PC-3 (cell line): ENCODE measurements around the gene CCNYL1. TPM values are rescaled to one million over a fixed set of nuclear protein-coding genes. Genes with fewer than 3 reads are reported as not detected.

Experiments used
- ATAC-seq: fragments of 200-7000 bp; cut with Tn5 transposase; 2 replicates; pipeline ENCODE4 v1.9.1; 2020; ENCODE audit warnings: mild to moderate bottlenecking, moderate library complexity
- BruUV-seq: library from RNA; stranded (reverse); fragments of 400-500 nt; replicated peaks from 2 replicates; lab custom pipeline; 2021; lab: Mats Ljungman, UMichigan
- CTCF ChIA-PET: fragments of 300-600 bp; sonication (Branson Sonifier 250); formaldehyde crosslinking; loops from one replicate; lab custom pipeline; 2022; ENCODE audit warnings: antibody characterized with exemption; lab: Charles Lee
- POLR2A ChIA-PET: fragments of 300-600 bp; sonication (Branson Sonifier 250); formaldehyde crosslinking; loops from one replicate; lab custom pipeline; 2022; ENCODE audit warnings: antibody characterized with exemption; ENCODE audit not compliant: unreplicated experiment; lab: Charles Lee
- DNase-seq: peaks from one replicate; pipeline ENCODE4 v3.0.0-alpha.2; 2015
- H2AFZ ChIP-seq: fragments of 300-600 bp; sonication (generic); 2 replicates; pipeline ENCODE4 v1.6.0; 2016; ENCODE audit warnings: antibody characterized with exemption, low read length
- H3F3A ChIP-seq: fragments of 300-600 bp; sonication (generic); one replicate; pipeline ENCODE4 v1.6.0; 2017; ENCODE audit warnings: antibody characterized with exemption, low read length, control low read depth, mild to moderate bottlenecking; ENCODE audit not compliant: unreplicated experiment
- H3K27ac ChIP-seq: fragments of 300-600 bp; sonication (generic); 2 replicates; pipeline ENCODE4 v1.5.1; 2016; ENCODE audit warnings: mild to moderate bottlenecking, low read length
- H3K27me3 ChIP-seq: fragments of 300-600 bp; sonication (generic); 2 replicates; pipeline ENCODE4 v1.6.1; 2016; ENCODE audit warnings: low read length, mixed read lengths
- H3K36me3 ChIP-seq: fragments of 300-600 bp; sonication (generic); 2 replicates; pipeline ENCODE4 v1.6.1; 2016; ENCODE audit warnings: low read depth, mixed run types, low read length, mixed read lengths
- H3K4me1 ChIP-seq: fragments of 300-600 bp; sonication (generic); 2 replicates; pipeline ENCODE4 v1.5.1; 2016; ENCODE audit warnings: low read length; ENCODE audit not compliant: insufficient read depth
- H3K4me2 ChIP-seq: fragments of 300-600 bp; sonication (generic); 2 replicates; pipeline ENCODE4 v1.6.0; 2016; ENCODE audit warnings: low read length
- H3K4me3 ChIP-seq: fragments of 300-600 bp; sonication (generic); 2 replicates; pipeline ENCODE4 v1.5.1; 2016; ENCODE audit warnings: mild to moderate bottlenecking, low read length, mixed read lengths
- H3K79me2 ChIP-seq: fragments of 300-600 bp; sonication (generic); 2 replicates; pipeline ENCODE4 v1.6.1; 2017; ENCODE audit warnings: low read length, mixed read lengths
- H3K9ac ChIP-seq: fragments of 300-600 bp; sonication (generic); 2 replicates; pipeline ENCODE4 v1.6.0; 2016; ENCODE audit warnings: mild to moderate bottlenecking, low read length
- H3K9me2 ChIP-seq: fragments of 300-600 bp; sonication (generic); replicated peaks from 2 replicates; pipeline ENCODE4 v1.6.1; 2016; ENCODE audit warnings: mixed run types, low read length, mixed read lengths
- H3K9me3 ChIP-seq: fragments of 300-600 bp; sonication (generic); 2 replicates; pipeline ENCODE4 v1.6.1; 2016; ENCODE audit warnings: low read length, mixed read lengths
- H4K20me1 ChIP-seq: fragments of 300-600 bp; sonication (generic); 2 replicates; pipeline ENCODE4 v1.6.1; 2016; ENCODE audit warnings: low read length, mixed read lengths
- EZH2 ChIP-seq: fragments of 300-600 bp; sonication (generic); IDR thresholded peaks from one replicate; pipeline ENCODE4 v1.6.1; 2017; ENCODE audit warnings: antibody characterized with exemption, mild to moderate bottlenecking, low read length; ENCODE audit not compliant: unreplicated experiment
- EZH2phosphoT487 ChIP-seq: fragments of 300-600 bp; sonication (generic); IDR thresholded peaks from 2 replicates; pipeline ENCODE4 v1.6.1; 2018; ENCODE audit warnings: mild to moderate bottlenecking, antibody characterized with exemption, low read length, borderline replicate concordance
- intact Hi-C: fragments of 100-400 bp; cut with micrococcal nuclease; formaldehyde crosslinking; loops from 2 replicates; pipeline ENCODE4 v1.9.0; 2023
- total RNA-seq: library from RNA; depleted of rRNA; stranded (reverse); fragments of >200 nt; gene quantifications from 2 replicates; pipeline ENCODE4 v1.2.3, GENCODE V29; 2014
- TF ChIP-seq, protein P1 (sequence below): fragments of 300-600 bp; sonication (generic); conservative IDR thresholded peaks from 2 replicates; pipeline ENCODE4 v1.5.1; 2017; ENCODE audit warnings: antibody characterized with exemption, low read depth, mild to moderate bottlenecking, low read length

Gene CCNYL1
- total RNA-seq, 1 experiment from 2014 or later: 14.7 TPM

DNA sequence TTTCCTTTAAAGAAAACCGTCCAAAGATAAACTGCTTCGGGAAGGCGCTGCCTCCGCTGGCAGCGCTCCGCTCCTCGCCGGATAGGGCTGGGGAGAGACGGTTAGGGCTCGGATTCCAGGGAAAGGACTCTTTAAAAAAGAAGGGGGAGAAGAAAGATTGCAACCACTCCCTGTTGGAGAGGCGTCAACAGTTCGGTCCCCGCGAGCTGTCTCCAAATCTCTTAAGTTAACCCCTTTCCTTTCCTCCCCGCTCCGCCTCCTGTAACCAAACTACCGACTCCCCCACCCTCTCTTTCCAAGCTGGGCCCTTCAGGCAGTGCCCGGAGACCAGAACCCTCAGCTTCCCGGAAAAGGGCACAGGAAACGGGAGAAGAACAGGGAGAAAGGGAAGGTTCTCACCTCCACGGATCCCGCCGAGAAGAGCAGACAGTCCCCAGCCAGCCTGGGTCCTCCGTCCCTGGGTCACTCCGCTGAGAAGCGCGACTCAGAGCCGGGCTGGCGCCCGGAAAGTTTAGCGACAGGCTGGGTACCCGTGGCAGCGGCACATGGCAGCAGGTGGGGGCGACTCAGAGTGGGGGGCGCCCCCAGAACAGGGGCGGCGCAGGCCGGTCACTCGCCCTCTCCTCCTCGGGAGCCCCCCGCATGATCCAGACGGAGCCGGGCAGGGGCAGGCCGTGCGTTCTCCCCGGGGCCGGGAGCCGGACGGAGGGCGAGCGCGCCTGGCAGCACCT is 57.6 kb downstream of the CCNYL1 start:
- Histone ChIP-seq H3K4me3 (peak overlapping the region; percentile 94), H3K36me3 (no peaks in the 10 kb centered on the region), H3K9ac (peak overlapping the region; percentile 85), H2AFZ (peak overlapping the region; percentile 83), H4K20me1 (no peaks in the 10 kb centered on the region), H3K9me2 (no peaks in the 10 kb centered on the region), H3K79me2 (peaks cover 51% of the 10 kb centered on the region), H3K4me2 (peak overlapping the region; percentile 99), H3K27ac (peak overlapping the region; percentile 35), H3K4me1 (peaks cover 14% of the 10 kb centered on the region; the same call in 1 of the 2 replicates), H3F3A (no peaks in the 10 kb centered on the region), H3K27me3 (no peaks in the 10 kb centered on the region), H3K9me3 (no peaks in the 10 kb centered on the region)
- ChIA-PET CTCF (no interaction called here), POLR2A (interaction anchor here (0.5 to 0.6 kb wide), 4 partner anchors 48 to 204 kb away, joined by 4 read pairs; no protein-coding TSS in a partner anchor)
- TF ChIP-seq, protein P1, sequence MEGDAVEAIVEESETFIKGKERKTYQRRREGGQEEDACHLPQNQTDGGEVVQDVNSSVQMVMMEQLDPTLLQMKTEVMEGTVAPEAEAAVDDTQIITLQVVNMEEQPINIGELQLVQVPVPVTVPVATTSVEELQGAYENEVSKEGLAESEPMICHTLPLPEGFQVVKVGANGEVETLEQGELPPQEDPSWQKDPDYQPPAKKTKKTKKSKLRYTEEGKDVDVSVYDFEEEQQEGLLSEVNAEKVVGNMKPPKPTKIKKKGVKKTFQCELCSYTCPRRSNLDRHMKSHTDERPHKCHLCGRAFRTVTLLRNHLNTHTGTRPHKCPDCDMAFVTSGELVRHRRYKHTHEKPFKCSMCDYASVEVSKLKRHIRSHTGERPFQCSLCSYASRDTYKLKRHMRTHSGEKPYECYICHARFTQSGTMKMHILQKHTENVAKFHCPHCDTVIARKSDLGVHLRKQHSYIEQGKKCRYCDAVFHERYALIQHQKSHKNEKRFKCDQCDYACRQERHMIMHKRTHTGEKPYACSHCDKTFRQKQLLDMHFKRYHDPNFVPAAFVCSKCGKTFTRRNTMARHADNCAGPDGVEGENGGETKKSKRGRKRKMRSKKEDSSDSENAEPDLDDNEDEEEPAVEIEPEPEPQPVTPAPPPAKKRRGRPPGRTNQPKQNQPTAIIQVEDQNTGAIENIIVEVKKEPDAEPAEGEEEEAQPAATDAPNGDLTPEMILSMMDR: no peak
- TF ChIP-seq EZH2phosphoT487 (no peak), EZH2 (no peak)
- TSS peak; percentile 37 for BruUV-seq
- DNase-seq (peak; percentile 39), ATAC-seq (peak; percentile 10)
- intact Hi-C loops: loop anchor here (1.0 to 2.0 kb wide), 5 partner anchors 60 to 265 kb away; partner anchors contain the start of gene PLEKHM3

DNA sequence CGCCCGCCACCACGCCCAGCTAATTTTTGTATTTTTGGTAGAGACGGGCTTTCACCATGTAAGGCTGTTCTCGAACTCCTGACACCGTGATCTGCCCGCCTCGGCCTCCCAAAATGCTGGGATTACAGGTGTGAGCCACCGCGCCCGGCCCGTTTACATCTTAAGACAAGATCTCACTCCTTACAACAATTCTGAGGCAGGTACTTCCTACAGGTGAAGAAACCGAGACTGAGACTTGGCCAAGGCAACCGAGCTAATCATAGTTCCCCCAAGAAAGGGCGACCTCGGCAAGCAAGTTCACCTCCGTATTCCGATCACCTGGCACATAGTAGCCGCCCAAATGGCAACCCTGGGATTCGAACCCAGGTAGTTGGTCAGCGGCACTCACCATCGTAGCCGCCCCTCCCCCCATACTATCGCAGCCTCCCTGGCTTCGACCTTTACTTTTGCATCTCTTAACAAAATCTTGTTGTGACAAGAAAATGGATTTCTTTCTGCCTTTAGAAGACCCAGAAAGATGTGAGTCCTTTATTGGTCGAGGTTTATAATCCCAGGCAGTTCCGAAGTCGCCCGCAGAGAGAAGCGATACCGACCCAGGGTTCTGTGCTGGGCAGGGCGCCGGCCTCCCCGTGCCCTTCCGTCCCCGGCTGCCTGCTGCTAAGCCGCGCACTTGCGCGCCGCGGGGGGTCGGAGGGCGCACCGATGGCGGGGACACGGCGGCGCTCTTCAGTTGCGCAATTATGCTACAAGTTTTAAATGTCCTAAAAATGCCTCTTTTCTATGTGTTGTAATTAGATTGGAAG is 59.4 kb downstream of the CCNYL1 start:
- Histone ChIP-seq H3K9me2 (no peaks in the 10 kb centered on the region), H3K36me3 (no peaks in the 10 kb centered on the region), H3K4me3 (no peak overlapping the region; the same call in 1 of the 2 replicates), H3K4me2 (peak overlapping the region; percentile 99; the same call in 1 of the 2 replicates), H2AFZ (no peak overlapping the region), H4K20me1 (no peaks in the 10 kb centered on the region), H3K9ac (no peak overlapping the region), H3F3A (no peaks in the 10 kb centered on the region), H3K79me2 (peaks cover 34% of the 10 kb centered on the region), H3K4me1 (peaks cover 14% of the 10 kb centered on the region; the same call in 1 of the 2 replicates), H3K27me3 (no peaks in the 10 kb centered on the region), H3K27ac (no peak overlapping the region), H3K9me3 (no peaks in the 10 kb centered on the region)
- TF ChIP-seq EZH2: no peak
- no peak for TF ChIP-seq EZH2phosphoT487
- TF ChIP-seq, protein P1: no peak
- ATAC-seq (no peak), DNase-seq (no peak)
- BruUV-seq: no TSS peak
- ChIA-PET CTCF (no interaction called here), POLR2A (no interaction called here)
- intact Hi-C loops: loop anchor here (1.0 kb wide), 1 partner anchor 301 kb away; no protein-coding TSS in a partner anchor
